ENCODE measurements around the gene BLTP1. TPM values are rescaled to one million over a fixed set of nuclear protein-coding genes. Genes with fewer than 3 reads are reported as not detected.
"Not testable (repeated sequence)": the region's sequence is repeated elsewhere in the genome, so short reads cannot be mapped to it uniquely, and the experiment has no call there.

Gene BLTP1, protein sequence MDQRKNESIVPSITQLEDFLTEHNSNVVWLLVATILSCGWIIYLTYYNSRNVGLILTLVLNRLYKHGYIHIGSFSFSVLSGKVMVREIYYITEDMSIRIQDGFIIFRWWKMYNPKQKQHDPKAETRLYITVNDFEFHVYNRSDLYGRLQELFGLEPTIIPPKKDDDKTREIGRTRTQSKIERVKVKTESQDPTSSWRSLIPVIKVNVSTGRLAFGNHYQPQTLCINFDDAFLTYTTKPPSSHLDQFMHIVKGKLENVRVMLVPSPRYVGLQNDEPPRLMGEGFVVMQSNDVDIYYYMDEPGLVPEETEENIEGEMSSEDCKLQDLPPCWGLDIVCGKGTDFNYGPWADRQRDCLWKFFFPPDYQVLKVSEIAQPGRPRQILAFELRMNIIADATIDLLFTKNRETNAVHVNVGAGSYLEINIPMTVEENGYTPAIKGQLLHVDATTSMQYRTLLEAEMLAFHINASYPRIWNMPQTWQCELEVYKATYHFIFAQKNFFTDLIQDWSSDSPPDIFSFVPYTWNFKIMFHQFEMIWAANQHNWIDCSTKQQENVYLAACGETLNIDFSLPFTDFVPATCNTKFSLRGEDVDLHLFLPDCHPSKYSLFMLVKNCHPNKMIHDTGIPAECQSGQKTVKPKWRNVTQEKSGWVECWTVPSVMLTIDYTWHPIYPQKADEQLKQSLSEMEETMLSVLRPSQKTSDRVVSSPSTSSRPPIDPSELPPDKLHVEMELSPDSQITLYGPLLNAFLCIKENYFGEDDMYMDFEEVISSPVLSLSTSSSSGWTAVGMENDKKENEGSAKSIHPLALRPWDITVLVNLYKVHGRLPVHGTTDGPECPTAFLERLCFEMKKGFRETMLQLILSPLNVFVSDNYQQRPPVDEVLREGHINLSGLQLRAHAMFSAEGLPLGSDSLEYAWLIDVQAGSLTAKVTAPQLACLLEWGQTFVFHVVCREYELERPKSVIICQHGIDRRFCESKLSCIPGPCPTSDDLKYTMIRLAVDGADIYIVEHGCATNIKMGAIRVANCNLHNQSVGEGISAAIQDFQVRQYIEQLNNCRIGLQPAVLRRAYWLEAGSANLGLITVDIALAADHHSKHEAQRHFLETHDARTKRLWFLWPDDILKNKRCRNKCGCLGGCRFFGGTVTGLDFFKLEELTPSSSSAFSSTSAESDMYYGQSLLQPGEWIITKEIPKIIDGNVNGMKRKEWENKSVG (N-terminal part only)
- 121 and 136 TPM in 2 replicates for total RNA-seq

DNA sequence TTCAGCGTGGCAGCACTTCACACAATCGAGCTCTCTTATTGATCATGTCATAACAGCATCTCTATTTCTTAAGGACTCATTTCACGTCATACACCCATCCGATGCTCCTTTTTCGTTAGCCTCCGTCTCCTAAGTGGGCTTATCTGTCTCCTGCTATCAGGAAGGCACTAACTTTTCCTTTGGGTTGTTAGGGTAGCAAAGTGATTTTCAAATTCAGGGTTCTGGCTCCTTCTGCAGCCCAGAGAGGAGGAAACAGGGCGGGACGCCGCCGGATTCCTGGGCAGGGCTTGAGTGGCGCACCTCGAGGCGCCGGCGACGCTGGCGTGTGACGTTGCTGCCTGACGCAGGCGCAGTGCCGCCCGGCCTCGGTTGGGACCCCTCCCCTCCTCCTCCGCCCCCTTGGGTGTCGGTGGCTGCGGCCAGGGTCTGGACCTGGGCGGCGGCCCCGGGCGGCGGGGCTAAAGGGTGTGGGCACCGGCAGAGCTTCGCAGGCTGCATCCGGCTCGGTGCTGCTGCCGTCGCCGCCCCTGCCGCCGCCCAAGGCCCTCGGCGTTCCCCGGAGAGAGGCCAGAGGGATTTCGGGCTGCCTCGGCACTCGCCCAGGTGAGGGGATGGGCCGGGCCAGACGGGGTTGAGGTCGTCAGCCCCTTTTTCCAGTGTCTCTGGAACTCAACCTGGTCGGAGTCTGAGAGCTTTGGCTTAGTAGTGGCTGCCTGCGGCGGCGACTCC is at the start of gene BLTP1:
TSS of gene BLTP1 (plus strand) at position 350 of the 729 bp plus-strand sequence. CDS start 18,317 bp downstream, outside the sequence.
- TF ChIP-seq, protein P1, sequence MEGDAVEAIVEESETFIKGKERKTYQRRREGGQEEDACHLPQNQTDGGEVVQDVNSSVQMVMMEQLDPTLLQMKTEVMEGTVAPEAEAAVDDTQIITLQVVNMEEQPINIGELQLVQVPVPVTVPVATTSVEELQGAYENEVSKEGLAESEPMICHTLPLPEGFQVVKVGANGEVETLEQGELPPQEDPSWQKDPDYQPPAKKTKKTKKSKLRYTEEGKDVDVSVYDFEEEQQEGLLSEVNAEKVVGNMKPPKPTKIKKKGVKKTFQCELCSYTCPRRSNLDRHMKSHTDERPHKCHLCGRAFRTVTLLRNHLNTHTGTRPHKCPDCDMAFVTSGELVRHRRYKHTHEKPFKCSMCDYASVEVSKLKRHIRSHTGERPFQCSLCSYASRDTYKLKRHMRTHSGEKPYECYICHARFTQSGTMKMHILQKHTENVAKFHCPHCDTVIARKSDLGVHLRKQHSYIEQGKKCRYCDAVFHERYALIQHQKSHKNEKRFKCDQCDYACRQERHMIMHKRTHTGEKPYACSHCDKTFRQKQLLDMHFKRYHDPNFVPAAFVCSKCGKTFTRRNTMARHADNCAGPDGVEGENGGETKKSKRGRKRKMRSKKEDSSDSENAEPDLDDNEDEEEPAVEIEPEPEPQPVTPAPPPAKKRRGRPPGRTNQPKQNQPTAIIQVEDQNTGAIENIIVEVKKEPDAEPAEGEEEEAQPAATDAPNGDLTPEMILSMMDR (IDR thresholded peaks at IDR 0.05; ENCODE audit: extremely low read depth, low read depth, low read length): no peak
- Histone ChIP-seq H4K20me1 (ENCODE audit: insufficient read depth, low read length) (peaks cover 6% of the 10 kb centered on the region), H3K36me3 (ENCODE audit: insufficient read depth, low read length) (no peaks in the 10 kb centered on the region), H2AFZ (ENCODE audit: low read length) (peak within 1 kb of the TSS; percentile 100), H3K27me3 (ENCODE audit: insufficient read depth, low read length) (no peaks in the 10 kb centered on the region), H3K4me2 (ENCODE audit: insufficient read depth, low read length) (peak within 1 kb of the TSS; percentile 98), H3K4me3 (ENCODE audit: insufficient read depth, low read length) (peak within 1 kb of the TSS; percentile 91), H3K9me3 (ENCODE audit: low read depth, low read length) (no peaks in the 10 kb centered on the region), H3K27ac (ENCODE audit: low read depth, low read length) (peak within 1 kb of the TSS; percentile 82), H3K4me1 (ENCODE audit: insufficient read depth, low read length) (peaks cover 12% of the 10 kb centered on the region), H3K79me2 (ENCODE audit: insufficient read depth, low read length) (peaks cover 41% of the 10 kb centered on the region)
- DNase-seq (ENCODE audit: insufficient read length, low spot score, missing footprints): peak; percentile 97

DNA sequence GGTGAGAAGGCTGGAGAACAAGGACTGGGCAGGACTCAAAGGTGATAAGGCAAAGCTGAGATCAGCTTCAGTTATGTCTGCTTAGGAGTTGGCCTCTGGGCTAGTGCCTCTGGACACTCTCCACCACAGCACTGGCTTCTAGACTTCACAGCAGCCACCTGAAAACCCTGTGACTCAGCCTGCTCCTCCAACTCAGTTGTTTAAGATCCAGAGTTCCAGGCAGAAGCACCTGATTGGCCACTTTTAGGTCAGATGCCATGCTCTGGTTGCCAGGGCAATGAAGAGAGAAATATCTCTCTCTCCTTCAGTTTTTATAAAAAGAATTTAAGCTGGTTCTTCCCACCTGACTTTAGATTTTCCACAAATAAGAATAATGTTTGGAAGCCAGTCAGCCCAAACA is 47.9 kb upstream of the BLTP1 start:
- no peaks in the 10 kb centered on the region for H4K20me1 ChIP-seq (ENCODE audit: insufficient read depth, low read length)
- peaks cover 5% of the 10 kb centered on the region for H3K27me3 ChIP-seq (ENCODE audit: insufficient read depth, low read length)
- no peak overlapping the region for H3K4me2 ChIP-seq (ENCODE audit: insufficient read depth, low read length)
- H3K4me1 ChIP-seq (ENCODE audit: insufficient read depth, low read length): no peaks in the 10 kb centered on the region
- no peak overlapping the region for H3K4me3 ChIP-seq (ENCODE audit: insufficient read depth, low read length)
- no peak overlapping the region for H2AFZ ChIP-seq (ENCODE audit: low read length)
- TF ChIP-seq, protein P1 (IDR thresholded peaks at IDR 0.05; ENCODE audit: extremely low read depth, low read depth, low read length): no peak
- no peaks in the 10 kb centered on the region for H3K9me3 ChIP-seq (ENCODE audit: low read depth, low read length)
- DNase-seq (ENCODE audit: insufficient read length, low spot score, missing footprints): no peak
- H3K27ac ChIP-seq (ENCODE audit: low read depth, low read length): no peak overlapping the region
- H3K79me2 ChIP-seq (ENCODE audit: insufficient read depth, low read length): no peaks in the 10 kb centered on the region
- no peaks in the 10 kb centered on the region for H3K36me3 ChIP-seq (ENCODE audit: insufficient read depth, low read length)

DNA sequence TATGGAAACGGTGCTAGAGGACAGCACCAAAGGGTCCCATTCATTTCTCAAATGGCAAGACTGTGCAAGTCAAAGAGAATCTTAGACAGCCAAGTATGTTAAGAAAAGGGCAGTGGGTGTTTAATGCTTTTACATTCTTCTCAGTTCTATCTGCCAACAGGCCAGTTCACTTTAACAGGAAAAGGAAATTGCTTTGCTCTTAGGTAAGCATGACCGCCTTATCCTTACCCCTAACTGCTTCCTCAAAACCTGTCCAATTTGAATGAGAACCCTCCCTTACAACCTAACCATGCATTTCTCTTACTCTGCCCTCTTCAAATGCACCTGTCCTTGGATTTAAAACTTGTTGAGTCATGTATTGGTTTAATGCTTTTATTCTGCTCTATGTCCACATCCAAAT is 44.5 kb upstream of the BLTP1 start:
- Histone ChIP-seq H3K4me2 (ENCODE audit: insufficient read depth, low read length) (no peak overlapping the region), H3K4me3 (ENCODE audit: insufficient read depth, low read length) (no peak overlapping the region), H3K4me1 (ENCODE audit: insufficient read depth, low read length) (no peaks in the 10 kb centered on the region), H3K79me2 (ENCODE audit: insufficient read depth, low read length) (no peaks in the 10 kb centered on the region), H3K27ac (ENCODE audit: low read depth, low read length) (no peak overlapping the region), H3K9me3 (ENCODE audit: low read depth, low read length) (no peaks in the 10 kb centered on the region), H3K36me3 (ENCODE audit: insufficient read depth, low read length) (no peaks in the 10 kb centered on the region), H4K20me1 (ENCODE audit: insufficient read depth, low read length) (no peaks in the 10 kb centered on the region), H2AFZ (ENCODE audit: low read length) (no peak overlapping the region), H3K27me3 (ENCODE audit: insufficient read depth, low read length) (peaks cover 5% of the 10 kb centered on the region)
- DNase-seq (ENCODE audit: insufficient read length, low spot score, missing footprints): no peak
- TF ChIP-seq, protein P1 (IDR thresholded peaks at IDR 0.05; ENCODE audit: extremely low read depth, low read depth, low read length): no peak

DNA sequence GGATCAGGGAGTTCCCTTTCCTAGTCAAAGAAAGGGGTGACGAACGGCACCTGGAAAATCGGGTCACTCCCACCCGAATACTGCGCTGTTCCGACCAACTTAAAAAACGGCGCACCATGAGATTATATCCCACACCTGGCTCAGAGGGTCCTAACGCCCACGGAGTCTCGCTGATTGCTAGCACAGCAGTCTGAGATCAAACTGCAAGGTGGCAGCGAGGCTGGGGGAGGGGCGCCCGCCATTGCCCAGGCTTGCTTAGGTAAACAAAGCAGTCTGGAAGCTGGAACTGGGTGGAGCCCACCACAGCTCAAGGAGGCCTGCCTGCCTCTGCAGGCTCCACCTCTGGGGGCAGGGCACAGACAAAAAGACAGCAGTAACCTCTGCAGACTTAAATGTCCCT is 41.8 kb upstream of the BLTP1 start:
- H3K27ac ChIP-seq (ENCODE audit: low read depth, low read length); H4K20me1 ChIP-seq (ENCODE audit: insufficient read depth, low read length); H3K9me3 ChIP-seq (ENCODE audit: low read depth, low read length); H3K4me3 ChIP-seq (ENCODE audit: insufficient read depth, low read length); H3K4me1 ChIP-seq (ENCODE audit: insufficient read depth, low read length); H3K79me2 ChIP-seq (ENCODE audit: insufficient read depth, low read length); H3K36me3 ChIP-seq (ENCODE audit: insufficient read depth, low read length); H3K27me3 ChIP-seq (ENCODE audit: insufficient read depth, low read length); DNase-seq (ENCODE audit: insufficient read length, low spot score, missing footprints); H3K4me2 ChIP-seq (ENCODE audit: insufficient read depth, low read length); H2AFZ ChIP-seq (ENCODE audit: low read length): not testable (repeated sequence)
